ENCODE measurements around the gene MED15. TPM values are rescaled to one million over a fixed set of nuclear protein-coding genes. Genes with fewer than 3 reads are reported as not detected.
"Not testable (repeated sequence)": the region's sequence is repeated elsewhere in the genome, so short reads cannot be mapped to it uniquely, and the experiment has no call there.

Gene MED15
- total RNA-seq, 1 experiment from 2014 or later: 94.7 TPM

GRCh38 chr22:20479612-20480196 lies 27.7 kb upstream of the MED15 start:
- DNase-seq: no peak
- TF ChIP-seq, protein P1, sequence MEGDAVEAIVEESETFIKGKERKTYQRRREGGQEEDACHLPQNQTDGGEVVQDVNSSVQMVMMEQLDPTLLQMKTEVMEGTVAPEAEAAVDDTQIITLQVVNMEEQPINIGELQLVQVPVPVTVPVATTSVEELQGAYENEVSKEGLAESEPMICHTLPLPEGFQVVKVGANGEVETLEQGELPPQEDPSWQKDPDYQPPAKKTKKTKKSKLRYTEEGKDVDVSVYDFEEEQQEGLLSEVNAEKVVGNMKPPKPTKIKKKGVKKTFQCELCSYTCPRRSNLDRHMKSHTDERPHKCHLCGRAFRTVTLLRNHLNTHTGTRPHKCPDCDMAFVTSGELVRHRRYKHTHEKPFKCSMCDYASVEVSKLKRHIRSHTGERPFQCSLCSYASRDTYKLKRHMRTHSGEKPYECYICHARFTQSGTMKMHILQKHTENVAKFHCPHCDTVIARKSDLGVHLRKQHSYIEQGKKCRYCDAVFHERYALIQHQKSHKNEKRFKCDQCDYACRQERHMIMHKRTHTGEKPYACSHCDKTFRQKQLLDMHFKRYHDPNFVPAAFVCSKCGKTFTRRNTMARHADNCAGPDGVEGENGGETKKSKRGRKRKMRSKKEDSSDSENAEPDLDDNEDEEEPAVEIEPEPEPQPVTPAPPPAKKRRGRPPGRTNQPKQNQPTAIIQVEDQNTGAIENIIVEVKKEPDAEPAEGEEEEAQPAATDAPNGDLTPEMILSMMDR (IDR thresholded peaks at IDR 0.05; ENCODE audit: insufficient read depth in 1 of 2, low read depth in 1 of 2, low read length in 1 of 2, severe bottlenecking in 1 of 2, unreplicated experiment in 1 of 2): no peak
- ChIA-PET CTCF (no interaction called here), POLR2A (no interaction called here)
- Mint-ChIP-seq H3K27ac (ENCODE audit: unreplicated experiment) (no peak overlapping the region), H3K4me3 (ENCODE audit: unreplicated experiment) (no peak overlapping the region), H3K4me1 (ENCODE audit: low read depth, unreplicated experiment) (no peaks in the 10 kb centered on the region), H3K9me3 (ENCODE audit: unreplicated experiment) (no peaks in the 10 kb centered on the region), H3K27me3 (ENCODE audit: insufficient read depth, unreplicated experiment) (no peaks in the 10 kb centered on the region), H3K36me3 (ENCODE audit: insufficient read depth, unreplicated experiment) (peaks cover 11% of the 10 kb centered on the region)
- BruUV-seq (replicated peaks): no TSS peak
- H3K9me3 ChIP-seq: no peaks in the 10 kb centered on the region
- no peaks in the 10 kb centered on the region for H3K27me3 ChIP-seq (replicated peaks; ENCODE audit: control insufficient read depth, insufficient read depth, low read length)
- intact Hi-C loops (cut with micrococcal nuclease; ENCODE audit: unreplicated experiment): no loop called here
- H3K4me3 ChIP-seq (ENCODE audit: low read depth, low read length): no peak overlapping the region
- H3K4me1 ChIP-seq: no peaks in the 10 kb centered on the region
- H3K36me3 ChIP-seq (ENCODE audit: control insufficient read depth, insufficient read depth, low read length): no peaks in the 10 kb centered on the region

GRCh38 chr22:20483143-20483506 lies 24.3 kb upstream of the MED15 start:
- H3K27me3 ChIP-seq (replicated peaks; ENCODE audit: control insufficient read depth, insufficient read depth, low read length); H3K4me1 ChIP-seq; intact Hi-C loops (cut with micrococcal nuclease; ENCODE audit: unreplicated experiment); H3K9me3 Mint-ChIP-seq (ENCODE audit: unreplicated experiment); H3K36me3 ChIP-seq (ENCODE audit: control insufficient read depth, insufficient read depth, low read length); H3K27me3 Mint-ChIP-seq (ENCODE audit: insufficient read depth, unreplicated experiment); H3K4me1 Mint-ChIP-seq (ENCODE audit: low read depth, unreplicated experiment); CTCF ChIA-PET; H3K4me3 ChIP-seq (ENCODE audit: low read depth, low read length); DNase-seq; H3K9me3 ChIP-seq; H3K27ac Mint-ChIP-seq (ENCODE audit: unreplicated experiment); H3K4me3 Mint-ChIP-seq (ENCODE audit: unreplicated experiment); POLR2A ChIA-PET; BruUV-seq (replicated peaks): not testable (repeated sequence)
- H3K36me3 Mint-ChIP-seq (ENCODE audit: insufficient read depth, unreplicated experiment): peaks cover 19% of the 10 kb centered on the region

- H3K36me3 ChIP-seq (ENCODE audit: control insufficient read depth, insufficient read depth, low read length): no peaks in the 10 kb centered on the region
- TF ChIP-seq, protein P1 (IDR thresholded peaks at IDR 0.05; ENCODE audit: insufficient read depth in 1 of 2, low read depth in 1 of 2, low read length in 1 of 2, severe bottlenecking in 1 of 2, unreplicated experiment in 1 of 2): no peak
- H3K4me1 ChIP-seq: no peaks in the 10 kb centered on the region
- no peak for DNase-seq
- no TSS peak for BruUV-seq (replicated peaks)
- Mint-ChIP-seq H3K27ac (ENCODE audit: unreplicated experiment) (no peak overlapping the region), H3K36me3 (ENCODE audit: insufficient read depth, unreplicated experiment) (peaks cover 19% of the 10 kb centered on the region), H3K4me1 (ENCODE audit: low read depth, unreplicated experiment) (no peaks in the 10 kb centered on the region), H3K4me3 (ENCODE audit: unreplicated experiment) (no peak overlapping the region), H3K9me3 (ENCODE audit: unreplicated experiment) (no peaks in the 10 kb centered on the region), H3K27me3 (ENCODE audit: insufficient read depth, unreplicated experiment) (no peaks in the 10 kb centered on the region)
- ChIA-PET POLR2A (no interaction called here), CTCF (no interaction called here)
- no peak overlapping the region for H3K4me3 ChIP-seq (ENCODE audit: low read depth, low read length)
- intact Hi-C loops (cut with micrococcal nuclease; ENCODE audit: unreplicated experiment): no loop called here
- no peaks in the 10 kb centered on the region for H3K27me3 ChIP-seq (replicated peaks; ENCODE audit: control insufficient read depth, insufficient read depth, low read length)
- H3K9me3 ChIP-seq: no peaks in the 10 kb centered on the region
These were observed 23.6 kb upstream of the MED15 start for GRCh38 chr22:20483771-20484170.

All from Caco-2 (cell line).